HG02759 (cell line): Measurements from ENCODE around the gene POLD3.
A peak's percentile ranks its signal among the peaks of the same experiment; 100 is the strongest.

ENCODE experiments used
- ATAC-seq: cut with Tn5 transposase; IDR thresholded peaks from one replicate; pipeline ENCODE4 v1.9.1; 2021; ENCODE audit warnings: mild to moderate bottlenecking, moderate library complexity; ENCODE audit not compliant: unreplicated experiment

Gene POLD3, protein sequence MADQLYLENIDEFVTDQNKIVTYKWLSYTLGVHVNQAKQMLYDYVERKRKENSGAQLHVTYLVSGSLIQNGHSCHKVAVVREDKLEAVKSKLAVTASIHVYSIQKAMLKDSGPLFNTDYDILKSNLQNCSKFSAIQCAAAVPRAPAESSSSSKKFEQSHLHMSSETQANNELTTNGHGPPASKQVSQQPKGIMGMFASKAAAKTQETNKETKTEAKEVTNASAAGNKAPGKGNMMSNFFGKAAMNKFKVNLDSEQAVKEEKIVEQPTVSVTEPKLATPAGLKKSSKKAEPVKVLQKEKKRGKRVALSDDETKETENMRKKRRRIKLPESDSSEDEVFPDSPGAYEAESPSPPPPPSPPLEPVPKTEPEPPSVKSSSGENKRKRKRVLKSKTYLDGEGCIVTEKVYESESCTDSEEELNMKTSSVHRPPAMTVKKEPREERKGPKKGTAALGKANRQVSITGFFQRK

DNA sequence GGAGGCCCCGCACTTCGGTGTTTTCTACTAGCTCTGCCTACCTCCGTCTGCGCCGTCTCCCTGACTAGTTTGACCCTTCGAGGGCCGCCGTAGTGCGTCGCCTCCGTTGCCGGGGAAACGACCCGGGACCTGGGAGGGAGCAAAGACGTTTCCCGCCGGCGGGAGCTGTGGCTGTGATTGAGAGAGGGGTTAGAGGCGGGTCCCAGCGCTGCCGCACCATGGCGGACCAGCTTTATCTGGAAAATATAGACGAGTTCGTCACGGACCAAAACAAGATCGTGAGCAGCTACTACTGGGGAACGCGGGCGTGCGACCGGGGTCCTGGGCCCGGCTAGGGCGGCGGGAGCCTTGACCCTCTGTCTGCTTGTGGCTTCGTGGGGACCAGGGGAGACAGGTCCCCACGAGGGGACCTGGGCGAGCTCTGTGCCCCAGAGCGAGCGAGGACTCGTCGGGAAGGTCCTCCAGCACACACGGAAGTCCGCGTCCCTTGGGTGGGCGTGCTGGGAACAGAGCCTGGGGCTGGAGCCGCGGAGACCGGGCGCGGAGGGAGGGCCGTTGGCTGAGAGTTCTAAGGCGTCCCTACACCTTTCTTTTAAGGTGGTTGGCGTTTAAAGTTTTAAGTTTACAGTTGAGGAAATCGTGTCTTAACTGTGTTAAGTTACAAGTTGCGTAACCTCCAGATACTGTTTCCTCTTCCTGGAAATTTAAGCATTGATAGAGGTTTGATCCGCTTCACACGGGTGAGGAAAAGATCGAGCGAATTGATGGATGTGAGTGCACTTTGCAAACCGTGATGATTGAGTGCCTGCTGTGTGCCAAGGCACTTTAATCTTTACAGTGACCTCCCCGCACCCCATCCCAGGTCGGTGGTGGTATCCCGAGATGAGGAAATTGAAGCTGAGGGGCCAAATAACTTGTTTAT is at the start of gene POLD3:
TSS of gene POLD3 (plus strand) at position 142 of the 922 bp plus-strand sequence. CDS start at position 219, 77 bp downstream.
- peak; percentile 96 for ATAC-seq

DNA sequence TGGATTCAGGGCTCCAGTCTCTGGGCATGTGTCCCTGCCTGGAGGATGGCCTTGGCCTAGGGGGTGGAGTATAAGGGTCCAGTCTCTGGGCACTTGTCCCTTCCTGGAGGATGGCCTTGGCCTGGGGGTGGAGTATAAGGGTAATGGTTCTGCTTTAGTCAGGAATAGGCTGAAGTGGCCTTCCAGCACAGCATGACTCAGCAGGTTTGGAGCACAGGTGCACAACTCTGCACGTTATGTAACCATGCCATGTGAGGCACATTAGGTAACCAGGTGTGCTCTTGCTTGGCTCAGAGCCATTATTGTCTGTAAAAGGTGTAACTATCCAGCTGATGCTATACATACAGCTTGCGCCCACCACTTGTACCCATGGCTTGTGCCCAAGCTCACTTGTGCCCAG is 48.4 kb upstream of the POLD3 start:
- ATAC-seq, result no peak

DNA sequence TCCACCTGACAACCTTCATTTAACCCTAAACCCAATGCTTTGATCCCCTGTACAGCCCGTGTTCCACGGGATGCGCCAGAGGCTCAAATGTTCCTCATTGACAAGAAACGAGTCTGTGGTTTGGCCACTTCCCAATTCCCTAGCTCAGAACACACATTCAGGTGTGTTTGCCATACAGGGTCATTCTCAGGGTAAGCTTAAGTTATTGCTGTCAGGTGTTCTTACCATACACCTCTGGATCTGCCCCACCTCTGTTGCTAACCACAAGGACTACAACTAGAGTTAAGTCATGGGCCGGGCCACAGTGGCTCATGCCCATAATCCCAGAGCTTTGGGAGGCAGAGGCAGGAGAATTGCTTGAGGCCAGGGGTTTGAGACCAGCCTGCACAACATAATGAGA is 45.6 kb upstream of the POLD3 start:
- no peak for ATAC-seq

- no peak for ATAC-seq
Observed at GRCh38 chr11:74550991-74551753, 41.2 kb upstream of the POLD3 start.

DNA sequence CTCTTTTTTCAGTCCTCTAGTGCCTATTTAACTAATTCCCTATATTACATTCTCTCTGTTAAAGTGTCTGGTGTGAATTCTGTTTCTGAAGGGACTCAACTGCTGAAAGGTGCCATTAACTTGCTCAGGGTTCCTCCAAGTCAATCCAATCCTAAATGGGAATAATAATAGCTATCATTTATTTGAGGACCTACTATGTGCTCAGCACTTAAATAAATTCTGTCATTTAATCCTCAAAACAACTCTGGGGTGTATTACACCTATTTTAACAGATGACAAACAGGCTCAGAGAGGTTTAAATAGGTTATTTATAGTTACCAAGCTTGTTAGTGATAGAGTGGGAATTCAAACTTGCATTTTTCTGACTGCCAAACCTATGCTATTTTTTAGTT is 40.6 kb upstream of the POLD3 start:
- no peak for ATAC-seq

GRCh38 chr11:74557526-74557925 is 34.9 kb upstream of the POLD3 start:
- no peak for ATAC-seq

GRCh38 chr11:74559110-74559933 is 33.1 kb upstream of the POLD3 start:
- no peak for ATAC-seq

GRCh38 chr11:74559934-74560309 is 32.5 kb upstream of the POLD3 start:
- no peak for ATAC-seq

DNA sequence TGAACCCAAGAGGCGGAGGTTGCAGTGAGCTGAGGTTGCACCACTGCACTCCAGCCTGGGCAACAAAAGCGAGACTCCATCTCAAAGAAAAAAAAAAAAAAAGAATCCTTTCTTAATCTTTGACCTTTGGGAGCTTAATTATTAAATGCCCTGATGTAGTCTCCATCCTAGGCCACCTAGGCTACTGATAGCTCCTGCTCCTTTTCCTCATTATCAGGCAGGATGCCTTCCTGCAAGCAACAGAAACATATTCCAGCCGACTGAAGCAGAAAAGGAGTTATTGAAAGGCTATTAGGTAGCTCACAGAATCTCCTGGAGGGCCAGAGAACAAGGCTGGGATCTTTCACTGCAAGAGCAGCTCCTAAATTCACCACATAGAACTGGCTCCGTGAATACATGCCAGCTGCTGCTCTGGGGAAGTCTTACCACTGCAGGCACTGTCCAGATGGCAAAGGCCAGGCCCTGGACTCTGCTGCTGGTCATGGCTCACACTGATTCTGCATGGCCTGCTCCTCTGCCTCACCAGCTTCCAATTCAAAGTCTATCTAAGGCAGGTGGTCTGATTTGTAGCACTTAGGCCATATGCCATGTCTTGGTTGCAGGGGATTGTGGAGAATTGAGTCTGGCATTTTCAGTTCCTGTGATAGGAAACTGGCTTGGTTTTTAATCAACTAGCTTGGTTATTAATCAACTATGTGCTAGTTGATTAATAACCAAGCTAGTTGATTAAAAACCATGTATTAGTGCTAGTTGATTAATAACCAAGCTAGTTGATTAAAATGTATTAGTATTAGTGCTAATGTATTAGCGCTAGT is 26.0 kb upstream of the POLD3 start:
- no peak for ATAC-seq

DNA sequence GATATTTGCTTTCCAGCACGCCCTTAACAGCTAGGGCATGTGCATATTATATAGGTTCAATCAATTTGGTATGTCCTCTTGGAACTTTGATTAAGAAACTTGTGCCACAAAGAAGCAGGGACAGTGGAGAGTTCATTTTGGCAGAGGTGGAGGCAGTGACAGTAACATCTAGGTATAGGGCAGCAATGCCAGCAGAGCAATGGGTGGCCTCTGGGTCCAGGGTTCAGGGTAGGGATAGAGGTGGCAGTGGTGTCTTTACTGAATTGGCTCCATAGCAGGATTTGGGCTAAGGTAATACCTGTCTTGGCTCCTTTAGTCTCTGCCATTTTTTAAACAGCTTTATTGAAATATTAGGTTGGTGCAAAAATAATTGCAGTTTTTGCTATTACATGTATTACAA is 24.4 kb upstream of the POLD3 start:
- ATAC-seq, result no peak

- ATAC-seq, result no peak
Observed at GRCh38 chr11:74570266-74571061, 21.9 kb upstream of the POLD3 start.

- ATAC-seq, result no peak
Observed at GRCh38 chr11:74571062-74571399, 21.4 kb upstream of the POLD3 start.

GRCh38 chr11:74572349-74572748 is 20.0 kb upstream of the POLD3 start:
- ATAC-seq, result no peak

DNA sequence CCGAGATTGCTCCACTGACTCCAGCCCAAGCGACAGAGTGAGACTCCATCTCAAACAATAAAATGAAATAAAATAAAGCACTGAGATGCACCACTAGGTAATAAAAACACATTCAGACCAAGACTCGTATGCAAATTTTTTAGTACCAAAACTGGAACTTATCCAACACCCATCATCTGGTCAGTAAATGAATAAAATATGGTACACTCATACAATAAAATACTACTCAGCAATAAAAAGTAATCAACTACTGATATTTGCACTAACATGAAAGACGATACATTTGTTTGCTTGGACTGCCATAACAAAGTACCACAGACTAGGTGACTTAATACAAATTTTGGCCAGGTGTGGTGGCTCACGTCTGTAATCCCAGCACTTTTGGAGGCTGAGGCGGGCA is 17.8 kb upstream of the POLD3 start:
- ATAC-seq, result no peak

DNA sequence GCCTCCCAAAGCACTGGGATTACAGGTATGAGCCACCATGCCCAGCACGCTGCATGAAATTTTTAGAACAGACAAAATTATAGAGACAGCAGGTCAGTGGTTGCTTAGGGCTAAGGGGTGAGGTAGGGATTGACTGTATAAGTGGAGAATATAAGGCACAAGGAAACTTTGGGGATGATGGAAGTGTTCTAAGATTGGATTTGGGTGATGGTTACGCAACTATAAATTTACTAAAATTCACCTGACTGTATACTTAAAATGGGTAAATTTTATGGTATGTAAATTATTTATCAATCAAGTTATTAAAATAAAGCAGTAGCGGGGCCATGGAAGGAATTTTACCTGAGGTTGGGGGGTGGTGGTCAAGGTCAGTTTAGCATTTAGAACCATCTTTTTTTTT is 16.4 kb upstream of the POLD3 start:
- no peak for ATAC-seq

- no peak for ATAC-seq
Observed at GRCh38 chr11:74577181-74577580, 15.2 kb upstream of the POLD3 start.

GRCh38 chr11:74577624-74578396 is 14.6 kb upstream of the POLD3 start:
- ATAC-seq, result no peak
